Measurements from ENCODE around the gene DACT2. TPM values are rescaled to one million over a fixed set of nuclear protein-coding genes. Genes with fewer than 3 reads are reported as not detected.
"Not testable (repeated sequence)": the region's sequence is repeated elsewhere in the genome, so short reads cannot be mapped to it uniquely, and the experiment has no call there.

DACT2 gene
- total RNA-seq, 1 donor: not detected

DNA sequence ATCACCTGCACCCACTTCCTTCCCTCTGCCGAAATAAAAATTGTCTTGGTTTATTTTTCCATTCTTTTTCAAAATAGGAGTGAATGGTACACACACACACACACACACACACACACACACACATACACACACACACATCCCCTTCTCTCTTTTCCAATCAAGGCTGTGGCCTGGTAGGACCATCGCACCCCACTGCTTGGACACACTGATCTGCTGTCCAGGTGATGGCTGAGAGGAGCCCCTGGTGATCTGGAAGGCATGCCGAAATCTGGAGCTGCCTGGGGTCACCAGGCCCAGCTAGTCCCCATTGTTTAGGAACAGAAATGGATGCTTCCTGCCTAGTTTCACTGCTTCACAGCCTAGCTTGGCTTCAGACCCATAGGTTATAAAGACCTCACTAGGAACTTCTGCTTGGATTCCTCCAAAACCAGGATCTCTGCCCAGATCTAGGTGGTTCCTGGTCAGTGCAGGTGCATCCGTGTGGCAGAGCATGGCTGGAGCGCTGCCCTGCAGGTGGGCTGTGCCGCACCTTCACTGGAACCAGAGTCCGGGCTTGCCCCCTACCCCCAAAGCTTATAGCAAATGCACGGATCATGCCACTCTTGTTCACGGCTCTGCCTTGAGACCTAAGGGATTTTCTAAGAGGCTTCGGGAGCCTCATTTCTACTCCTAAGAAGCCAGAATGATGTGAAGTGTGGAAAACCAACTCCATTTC, 42.9 kb upstream of the DACT2 start:
- Histone ChIP-seq H4K20me1 (ENCODE audit: insufficient read depth, low read length) (no peaks in the 10 kb centered on the region), H3K27ac (ENCODE audit: low read depth, low read length) (no peak overlapping the region), H3K36me3 (ENCODE audit: insufficient read depth, low read length) (no peaks in the 10 kb centered on the region), H3K79me2 (ENCODE audit: insufficient read depth, low read length) (no peaks in the 10 kb centered on the region), H2AFZ (ENCODE audit: low read length) (no peak overlapping the region), H3K4me2 (ENCODE audit: insufficient read depth, low read length) (no peak overlapping the region), H3K27me3 (ENCODE audit: insufficient read depth, low read length) (no peaks in the 10 kb centered on the region), H3K4me3 (ENCODE audit: insufficient read depth, low read length) (no peak overlapping the region), H3K9me3 (ENCODE audit: low read depth, low read length) (no peaks in the 10 kb centered on the region), H3K4me1 (ENCODE audit: insufficient read depth, low read length) (no peaks in the 10 kb centered on the region)
- TF ChIP-seq, protein P1, sequence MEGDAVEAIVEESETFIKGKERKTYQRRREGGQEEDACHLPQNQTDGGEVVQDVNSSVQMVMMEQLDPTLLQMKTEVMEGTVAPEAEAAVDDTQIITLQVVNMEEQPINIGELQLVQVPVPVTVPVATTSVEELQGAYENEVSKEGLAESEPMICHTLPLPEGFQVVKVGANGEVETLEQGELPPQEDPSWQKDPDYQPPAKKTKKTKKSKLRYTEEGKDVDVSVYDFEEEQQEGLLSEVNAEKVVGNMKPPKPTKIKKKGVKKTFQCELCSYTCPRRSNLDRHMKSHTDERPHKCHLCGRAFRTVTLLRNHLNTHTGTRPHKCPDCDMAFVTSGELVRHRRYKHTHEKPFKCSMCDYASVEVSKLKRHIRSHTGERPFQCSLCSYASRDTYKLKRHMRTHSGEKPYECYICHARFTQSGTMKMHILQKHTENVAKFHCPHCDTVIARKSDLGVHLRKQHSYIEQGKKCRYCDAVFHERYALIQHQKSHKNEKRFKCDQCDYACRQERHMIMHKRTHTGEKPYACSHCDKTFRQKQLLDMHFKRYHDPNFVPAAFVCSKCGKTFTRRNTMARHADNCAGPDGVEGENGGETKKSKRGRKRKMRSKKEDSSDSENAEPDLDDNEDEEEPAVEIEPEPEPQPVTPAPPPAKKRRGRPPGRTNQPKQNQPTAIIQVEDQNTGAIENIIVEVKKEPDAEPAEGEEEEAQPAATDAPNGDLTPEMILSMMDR (IDR thresholded peaks at IDR 0.05; ENCODE audit: extremely low read depth, low read depth, low read length): no peak
- DNase-seq (ENCODE audit: insufficient read length, low spot score, missing footprints): peak; percentile 31

DNA sequence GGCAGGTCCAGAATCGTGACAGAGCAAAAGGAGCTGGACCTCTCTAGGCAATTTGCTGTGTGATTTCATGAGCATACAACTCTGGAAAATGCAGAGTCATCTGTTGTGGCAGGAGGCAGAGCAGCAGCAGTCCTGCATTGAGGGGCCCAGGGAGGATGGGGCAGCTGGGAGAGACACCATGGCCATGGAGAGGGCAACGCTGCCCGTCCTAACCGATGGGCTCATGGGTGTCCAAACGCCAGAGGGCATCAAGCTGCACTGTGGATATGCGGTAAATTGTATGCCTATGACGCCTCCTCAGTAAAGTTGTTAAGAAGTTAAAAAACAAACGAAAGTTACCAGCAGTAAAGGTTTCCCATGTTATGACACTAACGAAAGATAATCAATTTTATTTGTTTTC, 42.2 kb upstream of the DACT2 start:
- no peaks in the 10 kb centered on the region for H3K79me2 ChIP-seq (ENCODE audit: insufficient read depth, low read length)
- no peaks in the 10 kb centered on the region for H3K36me3 ChIP-seq (ENCODE audit: insufficient read depth, low read length)
- DNase-seq (ENCODE audit: insufficient read length, low spot score, missing footprints): peak; percentile 23
- H2AFZ ChIP-seq (ENCODE audit: low read length): no peak overlapping the region
- H3K4me2 ChIP-seq (ENCODE audit: insufficient read depth, low read length): no peak overlapping the region
- no peaks in the 10 kb centered on the region for H3K27me3 ChIP-seq (ENCODE audit: insufficient read depth, low read length)
- TF ChIP-seq, protein P1 (IDR thresholded peaks at IDR 0.05; ENCODE audit: extremely low read depth, low read depth, low read length): no peak
- H3K9me3 ChIP-seq (ENCODE audit: low read depth, low read length): no peaks in the 10 kb centered on the region
- H3K4me3 ChIP-seq (ENCODE audit: insufficient read depth, low read length): no peak overlapping the region
- H4K20me1 ChIP-seq (ENCODE audit: insufficient read depth, low read length): no peaks in the 10 kb centered on the region
- no peak overlapping the region for H3K27ac ChIP-seq (ENCODE audit: low read depth, low read length)
- no peaks in the 10 kb centered on the region for H3K4me1 ChIP-seq (ENCODE audit: insufficient read depth, low read length)

- no peaks in the 10 kb centered on the region for H3K4me1 ChIP-seq (ENCODE audit: insufficient read depth, low read length)
- H3K79me2 ChIP-seq (ENCODE audit: insufficient read depth, low read length): no peaks in the 10 kb centered on the region
- H4K20me1 ChIP-seq (ENCODE audit: insufficient read depth, low read length): no peaks in the 10 kb centered on the region
- TF ChIP-seq, protein P1 (IDR thresholded peaks at IDR 0.05; ENCODE audit: extremely low read depth, low read depth, low read length): no peak
- H3K4me2 ChIP-seq (ENCODE audit: insufficient read depth, low read length): no peak overlapping the region
- no peak for DNase-seq (ENCODE audit: insufficient read length, low spot score, missing footprints)
- H2AFZ ChIP-seq (ENCODE audit: low read length): no peak overlapping the region
- no peaks in the 10 kb centered on the region for H3K36me3 ChIP-seq (ENCODE audit: insufficient read depth, low read length)
- no peaks in the 10 kb centered on the region for H3K27me3 ChIP-seq (ENCODE audit: insufficient read depth, low read length)
- no peaks in the 10 kb centered on the region for H3K9me3 ChIP-seq (ENCODE audit: low read depth, low read length)
- H3K4me3 ChIP-seq (ENCODE audit: insufficient read depth, low read length): no peak overlapping the region
- H3K27ac ChIP-seq (ENCODE audit: low read depth, low read length): no peak overlapping the region
Observed at GRCh38 chr6:168359794-168360193, 40.2 kb upstream of the DACT2 start.

GRCh38 chr6:168358842-168359420, 39.4 kb upstream of the DACT2 start:
- no peaks in the 10 kb centered on the region for H4K20me1 ChIP-seq (ENCODE audit: insufficient read depth, low read length)
- H2AFZ ChIP-seq (ENCODE audit: low read length): no peak overlapping the region
- no peak overlapping the region for H3K4me2 ChIP-seq (ENCODE audit: insufficient read depth, low read length)
- peak; percentile 38 for DNase-seq (ENCODE audit: insufficient read length, low spot score, missing footprints)
- H3K9me3 ChIP-seq (ENCODE audit: low read depth, low read length): no peaks in the 10 kb centered on the region
- H3K4me1 ChIP-seq (ENCODE audit: insufficient read depth, low read length): no peaks in the 10 kb centered on the region
- H3K4me3 ChIP-seq (ENCODE audit: insufficient read depth, low read length): no peak overlapping the region
- TF ChIP-seq, protein P1 (IDR thresholded peaks at IDR 0.05; ENCODE audit: extremely low read depth, low read depth, low read length): no peak
- no peaks in the 10 kb centered on the region for H3K36me3 ChIP-seq (ENCODE audit: insufficient read depth, low read length)
- no peak overlapping the region for H3K27ac ChIP-seq (ENCODE audit: low read depth, low read length)
- no peaks in the 10 kb centered on the region for H3K27me3 ChIP-seq (ENCODE audit: insufficient read depth, low read length)
- no peaks in the 10 kb centered on the region for H3K79me2 ChIP-seq (ENCODE audit: insufficient read depth, low read length)

DNA sequence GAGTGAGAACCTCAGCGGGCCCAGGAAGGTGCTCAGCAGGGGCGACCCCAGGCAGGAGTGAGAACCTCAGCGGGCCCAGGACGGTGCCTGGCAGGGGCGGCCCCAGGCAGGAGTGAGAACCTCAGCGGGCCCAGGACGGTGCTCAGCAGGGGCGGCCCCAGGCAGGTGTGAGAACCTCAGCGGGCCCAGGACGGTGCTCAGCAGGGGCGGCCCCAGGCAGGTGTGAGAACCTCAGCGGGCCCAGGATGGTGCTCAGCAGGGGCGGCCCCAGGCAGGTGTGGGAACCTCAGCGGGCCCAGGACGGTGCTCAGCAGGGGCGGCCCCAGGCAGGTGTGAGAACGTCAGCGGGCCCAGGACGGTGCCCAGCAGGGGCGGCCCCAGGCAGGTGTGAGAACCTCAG, 37.3 kb upstream of the DACT2 start:
- DNase-seq (ENCODE audit: insufficient read length, low spot score, missing footprints); H3K27me3 ChIP-seq (ENCODE audit: insufficient read depth, low read length); H3K36me3 ChIP-seq (ENCODE audit: insufficient read depth, low read length); H3K79me2 ChIP-seq (ENCODE audit: insufficient read depth, low read length); H3K4me1 ChIP-seq (ENCODE audit: insufficient read depth, low read length); H3K27ac ChIP-seq (ENCODE audit: low read depth, low read length); H3K4me3 ChIP-seq (ENCODE audit: insufficient read depth, low read length); H2AFZ ChIP-seq (ENCODE audit: low read length); H3K4me2 ChIP-seq (ENCODE audit: insufficient read depth, low read length); H3K9me3 ChIP-seq (ENCODE audit: low read depth, low read length); H4K20me1 ChIP-seq (ENCODE audit: insufficient read depth, low read length): not testable (repeated sequence)

Data from osteoblast (primary cell).